Vagina (tissue), 2 donors: ENCODE results near the gene ERBB4.

Experiments
- CTCF ChIP-seq, 3 experiments: fragments of 450-650 bp in 2 of 3; fragments of 200-600 bp in 1 of 3; sonication (generic) in 1 of 3; IDR thresholded peaks; one replicate each; pipeline ENCODE4 v1.5.1; 2017 to 2019; ENCODE audit warnings: antibody characterized with exemption in 3 of 3, mild to moderate bottlenecking in 2 of 3, moderate library complexity in 2 of 3
- POLR2A ChIP-seq, 2 donors: fragments of 450-650 bp; IDR thresholded peaks; one replicate each; pipeline ENCODE4 v1.6.1; 2017; ENCODE audit warnings: antibody characterized with exemption in 2 of 2, mild to moderate bottlenecking in 2 of 2, moderate library complexity in 2 of 2
- POLR2AphosphoS5 ChIP-seq, 2 donors: sonication (generic); formaldehyde crosslinking; IDR thresholded peaks; one replicate each; pipeline ENCODE4 v1.9.0; 2017; ENCODE audit warnings: antibody characterized with exemption in 2 of 2, mild to moderate bottlenecking in 2 of 2, low read depth in 1 of 2; ENCODE audit not compliant: insufficient read depth in 1 of 2

- no peak for TF ChIP-seq POLR2A (IDR thresholded peaks at IDR 0.05)
- no peak for TF ChIP-seq CTCF (IDR thresholded peaks at IDR 0.05)
- TF ChIP-seq POLR2AphosphoS5 (IDR thresholded peaks at IDR 0.05; ENCODE audit: insufficient read depth in 1 of 2, low read depth in 1 of 2) = no peak
These were observed 505.9 kb downstream of the ERBB4 start for GRCh38 chr2:212032536-212033219.
